NCI-H69 (cell line): ENCODE results near the gene ZKSCAN2.
A peak's percentile ranks its signal among the peaks of the same experiment; 100 is the strongest.

Source experiments
- DNase-seq: peaks from one replicate; lab custom pipeline; 2025; lab: John Stamatoyannopoulos, UW

Gene ZKSCAN2

DNA sequence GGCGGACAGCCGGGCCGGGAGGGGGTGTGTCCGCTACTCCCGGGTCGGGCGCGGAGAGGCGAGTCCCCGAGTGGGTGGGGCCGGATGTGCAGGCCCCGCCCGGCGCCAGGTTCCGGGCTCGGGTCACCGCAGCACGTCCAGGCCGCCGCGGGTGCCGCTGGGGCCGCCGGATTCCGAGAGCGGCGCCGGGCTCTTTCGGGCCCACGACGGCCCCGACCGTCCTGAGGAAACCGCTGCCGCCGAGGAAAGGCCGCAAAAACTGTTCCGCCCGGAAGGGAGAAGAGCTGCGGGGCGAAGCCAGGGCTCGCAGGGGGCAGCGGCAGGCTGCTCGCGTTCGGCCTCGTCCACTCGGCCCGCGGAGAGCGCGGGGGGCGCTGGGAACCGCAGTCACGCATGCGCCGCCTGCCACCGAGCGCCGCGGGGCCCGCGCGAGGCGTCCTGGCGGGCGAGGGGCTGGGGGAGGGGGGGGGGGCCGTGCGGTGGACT lies at the start of gene ZKSCAN2:
Gene ZKSCAN2, minus strand, starts transcription at position 376 of the 486 bp plus-strand sequence. CDS start 718 bp downstream, outside the sequence.
- DNase-seq = peak; percentile 96

DNA sequence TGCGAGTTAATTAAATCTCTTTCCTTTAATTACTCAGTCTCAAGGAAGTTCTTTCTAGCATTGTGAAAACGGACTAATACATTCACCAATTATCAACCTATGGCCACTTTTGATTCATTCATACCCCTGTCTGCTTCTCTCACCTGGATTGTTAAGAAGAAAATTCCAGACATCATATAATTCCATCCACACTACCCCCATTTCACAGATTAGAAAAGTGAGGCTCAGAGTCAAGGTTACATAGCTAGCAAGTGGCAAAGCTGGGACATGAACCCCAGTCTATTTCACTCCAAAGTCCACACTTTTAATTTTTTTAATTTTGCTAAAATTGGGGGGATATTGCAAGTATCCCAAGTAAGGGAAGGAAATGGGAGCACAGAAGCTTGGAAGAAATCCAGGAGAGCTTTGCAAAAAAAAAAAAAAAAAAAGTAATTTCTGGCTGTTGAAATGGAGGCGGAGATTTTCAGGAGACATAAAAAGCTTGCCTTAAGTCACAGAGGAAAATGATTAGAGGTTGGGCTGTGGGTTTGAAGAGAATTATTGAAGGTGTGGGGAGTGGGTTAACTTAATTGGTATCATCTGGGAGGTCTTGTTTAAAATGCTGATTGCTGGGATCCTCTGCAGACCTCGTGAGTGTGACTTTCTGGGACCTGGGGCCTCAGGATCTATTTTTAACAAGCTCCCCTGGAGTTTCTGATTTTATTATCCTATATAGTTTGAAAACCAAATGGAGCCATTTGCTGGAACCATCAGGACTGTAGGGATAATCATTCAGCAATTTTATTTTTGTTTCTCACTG lies 42.3 kb upstream of the ZKSCAN2 start:
- DNase-seq = no peak

DNA sequence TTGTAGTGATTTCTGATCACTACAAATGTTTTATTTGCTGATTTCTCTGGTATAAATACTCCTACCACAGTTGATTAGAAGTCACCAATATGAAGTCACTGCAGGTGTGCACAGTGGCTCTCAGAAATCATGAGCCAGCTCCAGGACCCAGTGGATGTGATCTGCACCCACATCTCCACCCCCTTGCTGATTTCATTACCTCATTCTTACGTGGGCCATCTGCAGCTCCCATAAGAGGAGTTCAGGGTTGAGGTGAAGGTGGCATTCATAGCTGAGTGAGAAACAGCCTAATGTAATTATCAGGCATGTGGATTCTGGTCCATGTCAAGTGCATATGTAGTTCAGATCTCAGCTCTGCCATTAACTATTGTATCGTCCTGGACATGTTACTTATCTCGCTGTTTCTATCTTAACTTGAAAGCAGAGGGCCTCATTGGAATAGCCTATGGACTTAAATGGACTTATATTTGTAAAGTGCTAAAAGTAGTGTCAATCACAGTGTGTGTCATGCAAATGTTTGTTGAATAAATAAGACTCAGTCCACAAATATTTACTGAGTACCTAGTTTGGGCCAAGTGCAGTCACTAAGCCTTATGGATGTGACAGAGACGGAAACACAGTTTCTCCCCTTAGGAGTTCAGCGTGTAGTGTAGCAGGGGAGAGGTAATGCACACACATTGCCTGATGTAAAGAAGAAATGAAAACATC lies 40.7 kb upstream of the ZKSCAN2 start:
- DNase-seq = peak; percentile 7

- DNase-seq = peak; percentile 53
These were observed 39.6 kb upstream of the ZKSCAN2 start for GRCh38 chr16:25297151-25297787.

DNA sequence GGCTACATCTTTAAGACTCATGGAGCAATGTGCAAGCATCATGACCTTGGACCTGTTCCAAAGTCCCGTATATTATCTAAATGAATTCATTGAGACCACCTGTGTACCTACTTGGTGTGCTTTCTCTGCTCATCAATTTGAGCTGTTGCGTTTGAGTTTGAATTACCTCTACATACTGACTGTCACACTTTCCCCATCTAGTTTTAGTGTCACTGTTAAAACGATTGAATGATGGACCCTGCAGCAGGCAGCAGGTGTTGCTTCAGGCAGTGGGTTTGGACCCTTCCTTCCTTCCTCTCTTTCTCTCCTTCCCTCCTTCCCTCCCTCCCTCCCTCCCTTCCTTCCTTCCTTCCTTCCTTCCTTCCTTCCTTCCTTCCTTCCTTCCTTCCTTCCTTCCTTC lies 33.9 kb upstream of the ZKSCAN2 start:
- DNase-seq = no peak

- no peak for DNase-seq
These were observed 31.8 kb upstream of the ZKSCAN2 start for GRCh38 chr16:25289466-25289865.

DNA sequence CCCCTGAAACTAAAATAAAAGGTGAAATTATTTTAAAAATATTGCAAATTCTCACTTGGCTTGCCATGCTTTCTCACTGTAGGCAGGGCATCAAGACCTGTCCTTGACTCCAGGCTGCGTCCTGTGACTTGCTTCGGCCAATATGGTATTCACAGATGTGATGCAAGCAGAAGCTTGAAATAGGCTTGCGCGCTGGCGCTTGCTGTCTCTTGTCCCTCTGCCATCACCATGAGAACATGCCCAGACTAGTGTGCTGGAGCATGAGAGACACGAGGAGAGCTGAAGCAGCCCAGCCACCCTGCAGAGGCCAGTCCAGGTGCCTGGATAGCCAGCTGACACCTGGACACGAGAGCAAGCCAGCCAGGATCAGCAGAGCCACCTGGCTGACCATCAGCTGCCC lies 21.8 kb upstream of the ZKSCAN2 start:
- no peak for DNase-seq

- DNase-seq = peak; percentile 22
These were observed 13.8 kb upstream of the ZKSCAN2 start for GRCh38 chr16:25271421-25271820.

DNA sequence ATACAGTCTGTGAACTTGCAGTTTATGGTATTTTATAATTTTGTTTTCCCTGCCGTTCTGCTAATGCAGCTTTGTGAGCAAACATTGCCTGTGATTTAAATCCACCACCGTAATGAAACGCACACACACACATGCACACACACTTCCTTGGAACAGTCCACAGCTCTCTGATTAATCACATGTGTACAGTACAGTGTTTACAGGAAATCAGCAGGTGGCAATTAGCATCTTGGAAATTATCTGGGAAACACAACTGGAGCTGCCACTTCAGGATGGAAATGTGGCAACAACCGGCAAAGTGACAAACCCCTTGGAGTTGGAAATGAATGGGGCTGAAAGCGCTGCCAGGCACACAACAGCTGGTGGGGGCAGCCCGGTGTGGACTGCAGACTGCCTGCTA lies 12.9 kb upstream of the ZKSCAN2 start:
- peak; percentile 84 for DNase-seq

- DNase-seq = no peak
These were observed 12.2 kb upstream of the ZKSCAN2 start for GRCh38 chr16:25269879-25270278.

DNA sequence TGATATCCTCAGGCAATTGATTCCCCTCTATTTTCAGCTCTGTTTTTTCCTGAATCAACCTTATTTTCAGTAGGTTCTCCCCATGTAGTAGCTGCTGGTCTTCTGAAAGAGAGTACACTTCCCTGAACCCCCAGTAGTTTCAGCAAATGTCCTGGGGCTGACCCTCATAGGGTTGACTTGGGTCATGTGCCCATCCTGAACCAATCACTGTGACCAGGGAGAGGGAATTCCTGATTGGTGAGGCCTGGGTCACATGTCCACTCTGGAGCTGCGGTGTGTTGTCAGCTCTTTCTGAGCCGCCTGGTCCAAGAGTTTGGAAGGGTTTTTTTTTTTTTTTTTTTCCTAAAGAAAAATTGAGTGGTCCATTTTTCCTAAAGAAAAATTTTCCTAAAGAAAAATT lies 8.3 kb upstream of the ZKSCAN2 start:
- DNase-seq = no peak

- DNase-seq = no peak
These were observed 7.0 kb upstream of the ZKSCAN2 start for GRCh38 chr16:25264597-25264996.

GRCh38 chr16:25260416-25260815 lies 2.8 kb upstream of the ZKSCAN2 start:
- DNase-seq = no peak

GRCh38 chr16:25258861-25259179 lies 1.2 kb upstream of the ZKSCAN2 start:
- DNase-seq = no peak

GRCh38 chr16:25257956-25258860 lies 563 bp upstream of the ZKSCAN2 start:
- peak; percentile 99 for DNase-seq

DNA sequence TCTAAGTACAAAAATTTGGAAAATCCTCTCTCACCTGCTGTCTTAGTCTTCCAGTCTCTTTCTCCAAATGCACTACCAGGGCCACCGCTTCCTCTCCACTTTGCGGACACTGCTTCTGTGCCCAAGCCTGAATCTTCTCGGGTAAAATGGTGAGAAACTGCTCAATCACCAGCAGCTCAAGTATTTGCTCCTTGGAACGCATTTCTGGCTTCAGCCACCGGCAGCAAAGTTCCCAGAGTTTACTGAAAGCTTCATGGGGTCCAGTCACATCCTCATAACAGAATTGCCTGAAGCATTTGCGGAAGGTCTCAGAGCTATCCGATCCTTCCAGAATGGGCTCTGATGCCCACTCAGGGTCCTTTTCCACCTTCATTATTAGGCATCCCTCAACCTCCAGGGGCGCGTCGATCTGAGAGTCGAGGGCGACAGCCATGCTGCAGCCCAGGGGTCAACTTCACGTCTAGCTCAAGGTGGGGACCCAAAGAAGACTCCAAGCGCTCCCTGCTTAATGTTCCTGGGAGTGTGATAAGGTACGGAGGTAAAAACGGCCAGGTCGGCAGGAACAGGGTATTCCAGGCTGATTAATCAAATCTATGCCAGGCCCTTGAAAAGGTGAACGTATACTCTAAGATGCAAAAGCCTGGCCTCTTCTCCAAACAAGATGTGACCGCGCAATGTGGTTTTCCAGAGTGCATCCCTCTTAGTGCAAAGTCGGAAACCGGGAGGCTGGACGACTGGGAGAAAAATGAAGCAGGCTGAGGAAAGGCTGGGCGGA lies 763 bp downstream of the ZKSCAN2 start:
- DNase-seq = peak; percentile 66

GRCh38 chr16:25253322-25253721 lies 4.3 kb downstream of the ZKSCAN2 start:
- no peak for DNase-seq

DNA sequence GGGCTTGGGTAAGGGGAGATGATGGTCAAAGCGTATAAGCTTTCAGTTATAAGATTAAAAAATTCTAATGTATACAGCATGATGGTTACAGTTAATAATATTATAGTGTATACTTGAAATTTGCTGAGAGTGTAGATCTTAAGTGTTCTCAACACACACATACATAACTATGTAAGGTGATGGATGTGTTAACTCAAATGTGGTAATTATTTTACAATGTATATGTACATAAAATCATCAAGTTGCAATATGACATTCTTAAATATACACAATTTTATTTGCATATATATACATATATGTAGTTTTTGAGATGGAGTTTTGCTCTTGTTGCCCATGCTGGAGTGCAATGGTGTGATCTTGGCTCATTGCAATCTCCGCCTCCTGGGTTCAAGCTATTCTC lies 7.2 kb downstream of the ZKSCAN2 start:
- no peak for DNase-seq

DNA sequence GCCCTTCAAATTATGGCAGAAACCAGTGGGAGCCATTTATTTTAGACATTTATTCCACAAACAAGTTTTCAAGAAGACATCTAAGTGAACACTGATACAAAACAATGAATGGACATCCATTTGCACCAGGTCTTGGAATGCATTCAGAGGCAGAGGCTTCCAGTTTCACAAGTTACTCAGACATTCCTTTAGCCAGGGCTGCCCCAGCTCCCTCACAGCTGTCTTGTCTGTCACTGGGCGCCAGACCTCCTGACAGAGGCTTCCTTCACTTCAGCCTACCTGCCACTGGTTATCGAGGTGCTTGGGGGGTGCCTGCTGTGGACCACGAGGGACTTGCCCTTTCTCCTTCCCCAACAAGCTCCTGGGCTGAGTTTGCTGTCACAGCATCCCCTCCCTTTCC lies 21.7 kb downstream of the ZKSCAN2 start:
- no peak for DNase-seq

DNA sequence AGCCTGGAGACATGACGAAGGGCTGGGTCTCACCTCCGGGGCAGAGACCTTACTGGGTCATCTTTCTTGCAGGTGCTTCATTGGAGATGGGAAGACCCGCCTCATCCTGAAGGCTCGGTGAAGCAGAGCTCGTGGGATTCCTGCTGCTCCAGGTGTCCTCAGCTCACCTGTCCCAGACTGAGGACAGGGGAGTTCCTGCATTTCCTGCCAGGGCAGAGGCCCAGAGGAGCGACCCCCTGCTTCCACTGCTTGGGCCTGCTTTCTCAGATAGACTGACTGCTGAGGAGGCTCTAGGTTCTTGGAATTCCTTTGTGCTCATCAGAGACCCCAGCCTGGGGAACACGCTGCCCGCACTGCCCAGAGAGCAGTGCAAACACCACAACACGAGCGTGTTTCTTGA lies 29.3 kb downstream of the ZKSCAN2 start:
- DNase-seq = no peak

- no peak for DNase-seq
These were observed 32.8 kb downstream of the ZKSCAN2 start for GRCh38 chr16:25224731-25225319.
